RWPE2 (cell line): ENCODE measurements around the gene OPN3.

Experiments
- ATAC-seq: fragments of 200-7000 bp; cut with Tn5 transposase; 3 replicates; pipeline ENCODE4 v1.9.1; 2021; ENCODE audit warnings: low read depth
- DNase-seq: peaks from one replicate; pipeline ENCODE4 v3.0.0-alpha.2; 2020; ENCODE audit warnings: low spot score
- H3K27ac ChIP-seq: fragments of 450-650 bp; 2 replicates; pipeline ENCODE4 v1.5.1; 2017; ENCODE audit warnings: mild to moderate bottlenecking; ENCODE audit not compliant: poor library complexity, severe bottlenecking
- H3K27me3 ChIP-seq: fragments of 250-450 bp; sonication (Bioruptor Pico); 2 replicates; pipeline ENCODE4 v1.5.1; 2021; ENCODE audit warnings: mild to moderate bottlenecking, moderate library complexity; ENCODE audit not compliant: insufficient read depth, poor library complexity, severe bottlenecking
- H3K36me3 ChIP-seq: fragments of 250-450 bp; sonication (Bioruptor Pico); 2 replicates; pipeline ENCODE4 v1.5.1; 2020; ENCODE audit warnings: low read depth, mild to moderate bottlenecking, moderate library complexity
- H3K4me1 ChIP-seq: fragments of 250-450 bp; sonication (Bioruptor Pico); 2 replicates; pipeline ENCODE4 v1.5.1; 2021; ENCODE audit warnings: mild to moderate bottlenecking, moderate library complexity; ENCODE audit not compliant: insufficient read depth, poor library complexity, severe bottlenecking
- H3K4me3 ChIP-seq: fragments of 250-450 bp; sonication (Bioruptor Pico); 2 replicates; pipeline ENCODE4 v1.5.1; 2021; ENCODE audit warnings: mild to moderate bottlenecking, moderate library complexity; ENCODE audit not compliant: severe bottlenecking
- H3K9me3 ChIP-seq: fragments of 250-450 bp; sonication (Bioruptor Pico); 2 replicates; pipeline ENCODE4 v1.5.1; 2021; ENCODE audit warnings: mild to moderate bottlenecking, moderate library complexity; ENCODE audit not compliant: severe bottlenecking
- TF ChIP-seq, protein P1 (sequence below): fragments of 450-650 bp; IDR thresholded peaks from one replicate; pipeline ENCODE4 v1.5.1; 2017; ENCODE audit warnings: mild to moderate bottlenecking, moderate library complexity; ENCODE audit not compliant: poor library complexity, severe bottlenecking

Gene OPN3

DNA sequence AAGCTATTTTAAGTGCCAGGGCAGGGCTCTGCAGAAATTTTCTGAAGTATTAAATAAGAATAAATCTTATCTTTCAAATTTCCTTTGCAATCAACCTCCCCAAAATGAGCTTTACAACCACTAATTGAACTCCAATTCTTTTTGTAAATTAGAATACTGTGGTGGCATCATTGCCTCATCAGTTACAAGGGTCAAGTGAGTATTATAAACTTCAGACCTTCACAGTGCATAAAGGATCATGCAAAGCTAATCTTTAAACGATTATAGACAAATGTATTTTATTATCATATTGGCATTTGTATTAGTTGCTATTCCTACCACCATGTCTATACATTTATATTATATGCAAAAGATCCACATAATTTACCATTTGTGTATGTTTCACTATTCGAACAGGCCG lies 7.2 kb downstream of the OPN3 start:
- Histone ChIP-seq H3K4me3 (no peak overlapping the region), H3K27me3 (no peaks in the 10 kb centered on the region), H3K9me3 (no peaks in the 10 kb centered on the region), H3K36me3 (peaks cover 29% of the 10 kb centered on the region), H3K27ac (no peak overlapping the region), H3K4me1 (peaks cover 13% of the 10 kb centered on the region)
- TF ChIP-seq, protein P1, sequence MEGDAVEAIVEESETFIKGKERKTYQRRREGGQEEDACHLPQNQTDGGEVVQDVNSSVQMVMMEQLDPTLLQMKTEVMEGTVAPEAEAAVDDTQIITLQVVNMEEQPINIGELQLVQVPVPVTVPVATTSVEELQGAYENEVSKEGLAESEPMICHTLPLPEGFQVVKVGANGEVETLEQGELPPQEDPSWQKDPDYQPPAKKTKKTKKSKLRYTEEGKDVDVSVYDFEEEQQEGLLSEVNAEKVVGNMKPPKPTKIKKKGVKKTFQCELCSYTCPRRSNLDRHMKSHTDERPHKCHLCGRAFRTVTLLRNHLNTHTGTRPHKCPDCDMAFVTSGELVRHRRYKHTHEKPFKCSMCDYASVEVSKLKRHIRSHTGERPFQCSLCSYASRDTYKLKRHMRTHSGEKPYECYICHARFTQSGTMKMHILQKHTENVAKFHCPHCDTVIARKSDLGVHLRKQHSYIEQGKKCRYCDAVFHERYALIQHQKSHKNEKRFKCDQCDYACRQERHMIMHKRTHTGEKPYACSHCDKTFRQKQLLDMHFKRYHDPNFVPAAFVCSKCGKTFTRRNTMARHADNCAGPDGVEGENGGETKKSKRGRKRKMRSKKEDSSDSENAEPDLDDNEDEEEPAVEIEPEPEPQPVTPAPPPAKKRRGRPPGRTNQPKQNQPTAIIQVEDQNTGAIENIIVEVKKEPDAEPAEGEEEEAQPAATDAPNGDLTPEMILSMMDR = no peak
- ATAC-seq = no peak
- DNase-seq = no peak

DNA sequence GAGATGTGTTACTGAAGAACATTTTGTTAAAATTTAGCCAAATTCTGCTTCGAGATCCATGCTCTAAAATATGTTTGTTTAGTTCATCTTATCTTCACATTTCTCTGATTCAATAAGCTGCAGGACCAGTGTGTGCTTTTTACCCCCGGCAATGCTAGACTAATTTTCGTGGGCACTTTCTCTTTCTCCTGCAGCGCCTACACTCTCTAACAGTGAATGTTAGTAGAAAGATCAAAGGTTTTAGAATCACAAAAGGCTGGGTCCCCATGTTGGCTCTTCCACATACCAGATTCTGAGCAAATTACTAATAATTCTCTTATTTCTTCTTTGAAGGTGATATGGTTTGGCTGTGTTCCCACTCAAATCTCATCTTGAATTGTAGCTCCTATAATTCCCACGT lies 8.5 kb downstream of the OPN3 start:
- ATAC-seq = no peak

DNA sequence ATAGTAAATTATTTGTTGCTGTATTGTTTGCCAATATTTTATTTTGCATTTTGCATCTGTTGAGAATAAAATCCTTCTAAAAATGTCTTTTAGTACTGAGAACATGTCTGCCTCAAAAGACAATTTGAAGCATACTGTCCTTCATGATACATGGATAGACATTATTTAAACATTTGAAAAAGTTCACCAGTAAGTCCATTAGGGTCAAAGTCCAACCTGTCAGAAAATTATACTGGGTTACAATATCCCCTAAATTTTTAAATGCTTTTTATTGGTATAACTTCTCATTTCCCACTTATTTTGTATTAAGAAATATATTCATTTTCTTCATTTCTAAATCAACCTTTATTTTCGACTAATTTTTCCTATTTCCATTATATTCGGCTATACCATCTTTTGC lies 9.3 kb downstream of the OPN3 start:
- Histone ChIP-seq H3K27ac (no peak overlapping the region), H3K4me3 (no peak overlapping the region), H3K9me3 (no peaks in the 10 kb centered on the region), H3K27me3 (no peaks in the 10 kb centered on the region), H3K36me3 (peaks cover 19% of the 10 kb centered on the region), H3K4me1 (no peaks in the 10 kb centered on the region)
- DNase-seq (no peak), ATAC-seq (no peak)
- TF ChIP-seq, protein P1 = no peak

More for the DNA sequence above, 8.5 kb downstream of the OPN3 start:
- Histone ChIP-seq H3K27me3 (no peaks in the 10 kb centered on the region), H3K4me3 (no peak overlapping the region), H3K9me3 (no peaks in the 10 kb centered on the region), H3K36me3 (peaks cover 25% of the 10 kb centered on the region), H3K4me1 (peaks cover under 1% of the 10 kb centered on the region), H3K27ac (no peak overlapping the region)
- TF ChIP-seq, protein P1 = no peak
- no peak for DNase-seq

DNA sequence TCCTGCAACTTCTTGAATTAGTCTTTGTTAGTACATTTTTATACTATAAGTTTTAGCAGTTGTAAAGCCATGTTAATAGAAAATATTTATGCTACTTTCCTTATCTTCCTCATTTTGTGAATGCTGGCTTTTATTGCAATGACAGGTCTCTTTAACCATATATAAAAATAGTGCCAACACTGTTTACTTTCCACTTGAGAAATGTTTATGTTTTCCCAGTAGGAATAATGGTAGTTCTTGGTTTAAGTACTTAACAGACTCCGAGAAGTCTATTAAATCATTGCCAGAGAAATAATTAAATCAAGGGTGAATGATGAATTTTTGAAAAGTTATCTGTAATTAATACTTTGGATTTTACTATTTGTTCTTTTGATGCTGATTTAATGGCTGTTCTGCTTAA lies 9.7 kb downstream of the OPN3 start:
- Histone ChIP-seq H3K36me3 (peaks cover 15% of the 10 kb centered on the region), H3K4me3 (no peak overlapping the region), H3K9me3 (no peaks in the 10 kb centered on the region), H3K27ac (no peak overlapping the region), H3K27me3 (no peaks in the 10 kb centered on the region), H3K4me1 (no peaks in the 10 kb centered on the region)
- ATAC-seq (no peak), DNase-seq (no peak)
- TF ChIP-seq, protein P1 = no peak

DNA sequence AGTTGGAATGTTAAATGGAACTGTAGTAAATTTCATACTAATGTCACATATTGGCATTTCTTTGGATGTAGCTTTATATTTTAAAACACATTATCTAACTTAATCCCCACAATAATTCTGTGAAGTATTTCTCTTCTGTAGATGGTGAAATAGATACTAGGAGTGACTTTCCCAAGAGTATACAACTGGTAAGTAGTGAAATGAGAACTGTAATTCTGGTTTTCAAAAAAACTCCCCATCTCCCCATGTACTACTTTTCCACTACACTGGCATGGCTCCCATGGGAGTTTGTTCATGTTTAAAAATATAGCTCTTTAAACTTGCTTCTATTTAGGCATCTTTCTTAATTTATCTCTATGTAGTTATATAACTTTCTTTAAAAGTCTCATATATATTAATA lies 10.2 kb downstream of the OPN3 start:
- H3K4me1 ChIP-seq = no peaks in the 10 kb centered on the region
- no peaks in the 10 kb centered on the region for H3K9me3 ChIP-seq
- H3K27ac ChIP-seq = no peak overlapping the region
- TF ChIP-seq, protein P1 = no peak
- no peak for ATAC-seq
- no peak for DNase-seq
- no peaks in the 10 kb centered on the region for H3K27me3 ChIP-seq
- peaks cover 10% of the 10 kb centered on the region for H3K36me3 ChIP-seq
- no peak overlapping the region for H3K4me3 ChIP-seq
